GM12878 (cell line): ENCODE data around the gene COL6A1. TPM values are rescaled to one million over a fixed set of nuclear protein-coding genes. Genes with fewer than 3 reads are reported as not detected.
"Not testable (repeated sequence)": the region's sequence is repeated elsewhere in the genome, so short reads cannot be mapped to it uniquely, and the experiment has no call there.

Source experiments
- ATAC-seq: fragments of 200-7000 bp; cut with Tn5 transposase; 3 replicates; pipeline ENCODE4 v1.9.1; 2020; ENCODE audit warnings: mild to moderate bottlenecking, moderate library complexity
- BruUV-seq: library from RNA; stranded (reverse); fragments of 400-500 nt; replicated peaks from 2 replicates; lab custom pipeline; 2021; lab: Mats Ljungman, UMichigan
- CTCF ChIA-PET: fragments of 300-600 bp; sonication (Branson Sonifier 250); formaldehyde crosslinking; extraction: SDS; loops from one replicate; lab custom pipeline; 2021; ENCODE audit warnings: inconsistent platforms; lab: Yijun Ruan, JAX
- POLR2A ChIA-PET: fragments of 350-600 bp; formaldehyde crosslinking; extraction: SDS; loops from one replicate; lab custom pipeline; 2021; ENCODE audit warnings: inconsistent platforms; lab: Charles Lee
- RAD21 ChIA-PET: fragments of 300-600 bp; sonication (Branson Sonifier 250); formaldehyde crosslinking; loops from one replicate; lab custom pipeline; 2023; ENCODE audit warnings: antibody characterized with exemption; ENCODE audit not compliant: unreplicated experiment; lab: Charles Lee
- SMC1A ChIA-PET: fragments of 300-600 bp; sonication (Branson Sonifier 250); formaldehyde crosslinking; loops from one replicate; lab custom pipeline; 2023; ENCODE audit not compliant: unreplicated experiment, uncharacterized antibody; lab: Charles Lee
- DNase-seq: peaks from one replicate; pipeline ENCODE4 v3.0.0-alpha.2; 2011; ENCODE audit warnings: low read depth, low spot score
- FAIRE-seq: peaks from 3 replicates; lab custom pipeline; 2011; peaks lifted over from hg19 to GRCh38; lab: Jason Lieb, UNC
- H2AFZ ChIP-seq: 2 replicates; pipeline ENCODE4 v1.6.0; 2011; ENCODE audit warnings: low read depth, low read length, control low read depth; ENCODE audit not compliant: control insufficient read depth
- H3K27ac ChIP-seq: 2 replicates; pipeline ENCODE4 v1.5.1; 2011; ENCODE audit warnings: control low read depth; ENCODE audit not compliant: control insufficient read depth, insufficient read depth
- H3K27me3 ChIP-seq, 2 experiments: replicated peaks in 1 of 2; 2 replicates each; pipeline versions ENCODE4 v1.6.0 to v1.6.1; 2011; ENCODE audit warnings: low read length in 1 of 2; ENCODE audit not compliant: control insufficient read depth in 2 of 2, insufficient read depth in 2 of 2
- H3K36me3 ChIP-seq, 2 experiments: 2 replicates each; pipeline ENCODE4 v1.5.1; 2011; ENCODE audit warnings: low read length in 1 of 2; ENCODE audit not compliant: control insufficient read depth in 2 of 2, insufficient read depth in 2 of 2
- H3K4me1 ChIP-seq: 2 replicates; pipeline ENCODE4 v1.6.1; 2011; ENCODE audit warnings: mild to moderate bottlenecking, low read length, moderate library complexity, mixed read lengths; ENCODE audit not compliant: control insufficient read depth, insufficient read depth
- H3K4me2 ChIP-seq: 2 replicates; pipeline ENCODE4 v1.6.0; 2011; ENCODE audit warnings: control low read depth; ENCODE audit not compliant: control insufficient read depth, insufficient read depth
- H3K4me3 ChIP-seq: fragments of 200-600 bp; sonication (generic); 2 replicates; pipeline ENCODE4 v1.5.1; 2016
- H3K79me2 ChIP-seq: 2 replicates; pipeline ENCODE4 v1.6.0; 2011; ENCODE audit warnings: low read length; ENCODE audit not compliant: control insufficient read depth, insufficient read depth
- H3K9ac ChIP-seq: 2 replicates; pipeline ENCODE4 v1.8.0; 2011; ENCODE audit warnings: low read length, control low read depth, mixed read lengths; ENCODE audit not compliant: control insufficient read depth, insufficient read depth
- H3K9me3 ChIP-seq: replicated peaks from 3 replicates; pipeline ENCODE4 v1.5.1; 2011; ENCODE audit warnings: mild to moderate bottlenecking, low read length; ENCODE audit not compliant: control insufficient read depth, insufficient read depth
- H4K20me1 ChIP-seq: 2 replicates; pipeline ENCODE4 v1.6.0; 2011; ENCODE audit not compliant: control insufficient read depth, insufficient read depth
- ASH2L ChIP-seq: fragments of 300-600, 200-600 bp; sonication (generic); IDR thresholded peaks from 2 replicates; pipeline ENCODE4 v1.6.1; 2017; ENCODE audit warnings: low read depth, mild to moderate bottlenecking, borderline replicate concordance
- IKZF2 ChIP-seq, 2 experiments: fragments of 450-650 bp; IDR thresholded peaks; 2 replicates each; pipeline ENCODE4 v1.6.1; 2017; ENCODE audit warnings: mild to moderate bottlenecking in 2 of 2, moderate library complexity in 2 of 2
- RB1 ChIP-seq: fragments of 450-650 bp; formaldehyde crosslinking; IDR thresholded peaks from 2 replicates; pipeline ENCODE4 v1.6.1; 2017; ENCODE audit warnings: mild to moderate bottlenecking, borderline replicate concordance
- SRF ChIP-seq, 2 experiments: IDR thresholded peaks; 2 replicates each; pipeline ENCODE4 v1.6.1; 2011; ENCODE audit warnings: low read depth in 2 of 2, low read length in 2 of 2, mild to moderate bottlenecking in 1 of 2, moderate library complexity in 1 of 2
- STAT1 ChIP-seq: fragments of 450-650 bp; conservative IDR thresholded peaks from 2 replicates; pipeline ENCODE4 v1.6.1; 2014; ENCODE audit warnings: antibody characterized with exemption, mild to moderate bottlenecking
- SUZ12 ChIP-seq: fragments of 200-600 bp; sonication (generic); IDR thresholded peaks from one replicate; pipeline ENCODE4 v1.6.1; 2018; ENCODE audit warnings: antibody characterized with exemption, mild to moderate bottlenecking; ENCODE audit not compliant: unreplicated experiment
- WGBS: methylation state at CpG from one replicate; pipeline ENCODE4 v1.1.6; 2016; ENCODE audit warnings: low lambda C conversion rate; ENCODE audit not compliant: insufficient replicate concordance, insufficient coverage; ENCODE audit errors: missing lambda C conversion rate; 5-methylcytosine and 5-hydroxymethylcytosine counted together
- in situ Hi-C: fragments of 300-500 bp; cut with MboI; formaldehyde crosslinking; loops from 9 replicates; pipeline ENCODE4 v1.14.3; 2018; ENCODE audit warnings: mixed read lengths
- intact Hi-C: fragments of 100-400 bp; cut with micrococcal nuclease; formaldehyde crosslinking; loops from one replicate; pipeline ENCODE4 v1.14.2; 2022; ENCODE audit not compliant: unreplicated experiment
- polyA plus RNA-seq, 11 experiments: library from polyadenylated mRNA; depleted of rRNA in 4 of 11; unstranded in 6 of 11; stranded (reverse) in 5 of 11; fragments of >200 nt; fragmentation: Nextera tagmentation in 4 of 11; fragmentation: Illumina TruSeq in 1 of 11; extraction: Ambion mirVana in 4 of 11; extraction: Trizol in 1 of 11; gene quantifications; 1 replicate in 1 of 11; 2 replicates in 10 of 11; pipeline versions ENCODE4 v1.2.1 to v1.2.3, GENCODE V29; 2011 to 2016; ENCODE audit warnings: inconsistent platforms in 2 of 11, missing spikeins in 2 of 11, low read depth in 1 of 11
- total RNA-seq, 4 experiments: library from RNA; depleted of rRNA in 3 of 4; stranded (reverse); fragments of >200 nt in 3 of 4; fragmentation: Illumina TruSeq in 1 of 4; extraction: Trizol in 1 of 4; gene quantifications; 2 replicates each; pipeline versions ENCODE4 v1.2.1 to v1.2.3, GENCODE V29; 2013 to 2021

Gene COL6A1
- total and polyA plus RNA-seq, 10 of the 15 experiments (the other 5 are each of a cell fraction or from before 2014, with no cell fraction given), result 0.12 to 1.3 (median 0.20) TPM; not detected in 7

DNA sequence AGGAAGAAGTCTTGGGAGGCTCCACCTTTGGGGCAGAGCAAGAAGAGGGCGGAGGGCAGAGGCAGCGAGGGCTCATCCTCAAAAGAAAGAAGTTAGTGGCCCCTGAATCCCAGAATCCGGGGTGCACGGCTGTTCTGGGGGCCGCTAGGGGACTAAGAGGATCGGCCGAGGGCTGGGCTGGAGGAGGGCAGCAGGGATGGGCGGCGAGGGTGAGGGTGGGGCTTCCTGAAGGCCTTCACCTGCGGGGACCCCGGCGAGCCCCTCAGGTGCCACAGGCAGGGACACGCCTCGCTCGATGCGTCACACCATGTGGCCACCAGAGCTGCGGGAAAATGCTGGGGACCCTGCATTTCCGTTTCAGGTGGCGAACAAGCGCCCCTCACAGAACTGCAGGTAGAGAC, 23.9 kb downstream of the COL6A1 start:
- H3K36me3 ChIP-seq, result no peaks in the 10 kb centered on the region
- TF ChIP-seq SRF (IDR thresholded peaks at IDR 0.05; ENCODE audit: low read depth in 2 of 2, low read length in 2 of 2) (no peak), RB1 (no peak), ASH2L (no peak), SUZ12 (no peak), IKZF2 (IDR thresholded peaks at IDR 0.05) (no peak), STAT1 (no peak)
- H4K20me1 ChIP-seq, result no peaks in the 10 kb centered on the region
- no peaks in the 10 kb centered on the region for H3K27me3 ChIP-seq
- H2AFZ ChIP-seq, result no peak overlapping the region
- H3K79me2 ChIP-seq, result no peaks in the 10 kb centered on the region
- in situ Hi-C loops, result no loop called here
- no peak for DNase-seq
- RAD21 ChIA-PET, result no interaction called here
- no peaks in the 10 kb centered on the region for H3K4me1 ChIP-seq
- no peak overlapping the region for H3K4me3 ChIP-seq
- BruUV-seq, result no TSS peak
- no peak overlapping the region for H3K27ac ChIP-seq
- SMC1A ChIA-PET, result interaction anchor here (0.9 kb wide), 1 partner anchor 20 kb away, joined by 3 read pairs; no protein-coding TSS in a partner anchor
- peaks cover 5% of the 10 kb centered on the region; the same call in 2 of the 3 replicates for H3K9me3 ChIP-seq
- POLR2A ChIA-PET, result no interaction called here
- H3K4me2 ChIP-seq, result no peak overlapping the region
- no peak overlapping the region for H3K9ac ChIP-seq
- intact Hi-C loops, result no loop called here
- no peak for ATAC-seq
- no peak for FAIRE-seq
- WGBS, result 84% methylated on average over 18 of the region's 20 CpGs
- CTCF ChIA-PET, result no interaction called here

DNA sequence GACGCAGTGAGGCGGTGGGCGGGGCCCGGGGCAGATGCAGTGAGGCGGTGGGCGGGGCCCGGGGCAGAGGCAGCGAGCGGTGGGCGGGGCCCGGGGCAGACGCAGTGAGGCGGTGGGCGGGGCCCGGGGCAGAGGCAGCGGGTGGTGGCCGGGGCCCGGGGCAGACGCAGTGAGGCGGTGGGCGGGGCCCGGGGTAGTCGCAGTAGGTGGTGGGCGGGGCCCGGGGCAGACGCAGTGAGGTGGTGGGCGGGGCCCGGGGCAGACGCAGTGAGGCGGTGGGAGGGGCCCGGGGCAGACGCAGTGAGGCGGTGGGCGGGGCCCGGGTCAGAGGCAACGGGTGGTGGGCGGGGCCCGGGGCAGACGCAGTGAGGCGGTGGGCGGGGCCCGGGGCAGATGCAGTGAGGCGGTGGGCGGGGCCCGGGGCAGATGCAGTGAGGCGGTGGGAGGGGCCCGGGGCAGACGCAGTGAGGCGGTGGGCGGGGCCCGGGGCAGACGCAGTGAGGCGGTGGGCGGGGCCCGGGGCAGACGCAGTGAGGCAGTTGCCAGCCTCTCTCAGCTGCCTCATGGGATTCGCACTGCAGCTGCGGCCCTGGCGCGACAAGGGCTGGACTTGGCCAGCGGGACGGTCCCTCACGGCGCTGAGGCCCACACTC, 24.4 kb downstream of the COL6A1 start:
- CTCF ChIA-PET, result not testable (repeated sequence)
- 100% methylated on average over 6 of the region's 64 CpGs for WGBS

More for the DNA sequence above, 24.4 kb downstream of the COL6A1 start:
- H3K9ac ChIP-seq, in situ Hi-C loops, intact Hi-C loops, H4K20me1 ChIP-seq, H3K27me3 ChIP-seq, ATAC-seq, H3K9me3 ChIP-seq, RAD21 ChIA-PET, H3K4me2 ChIP-seq, H3K79me2 ChIP-seq, FAIRE-seq, H3K36me3 ChIP-seq, POLR2A ChIA-PET, H3K27ac ChIP-seq, DNase-seq, H2AFZ ChIP-seq, H3K4me1 ChIP-seq, H3K4me3 ChIP-seq, BruUV-seq: not testable (repeated sequence)
- SMC1A ChIA-PET, result interaction anchor here (0.9 kb wide), 1 partner anchor 20 kb away, joined by 3 read pairs; no protein-coding TSS in a partner anchor
